SJCRH30 (cell line): ENCODE data around the gene MACROH2A1. TPM values are rescaled to one million over a fixed set of nuclear protein-coding genes. Genes with fewer than 3 reads are reported as not detected.
A peak's percentile ranks its signal among the peaks of the same experiment; 100 is the strongest.

Experiments
- DNase-seq, 2 experiments: peaks; one replicate each; pipeline ENCODE4 v3.0.0-alpha.2; 2015 to 2020
- H3K27ac ChIP-seq: fragments of 250-450 bp; sonication (Bioruptor Pico); 2 replicates; pipeline ENCODE4 v1.5.1; 2020; ENCODE audit warnings: mild to moderate bottlenecking, moderate library complexity
- H3K27me3 ChIP-seq: fragments of 250-450 bp; sonication (Bioruptor Pico); 2 replicates; pipeline ENCODE4 v1.5.1; 2020; ENCODE audit warnings: mild to moderate bottlenecking, moderate library complexity
- H3K36me3 ChIP-seq: fragments of 250-450 bp; sonication (Bioruptor Pico); 2 replicates; pipeline ENCODE4 v1.5.1; 2020; ENCODE audit warnings: mild to moderate bottlenecking, moderate library complexity
- H3K4me1 ChIP-seq: fragments of 250-450 bp; sonication (Bioruptor Pico); 2 replicates; pipeline ENCODE4 v1.5.1; 2020; ENCODE audit warnings: mild to moderate bottlenecking, moderate library complexity
- H3K4me3 ChIP-seq: fragments of 250-450 bp; sonication (Bioruptor Pico); 2 replicates; pipeline ENCODE4 v1.5.1; 2020; ENCODE audit warnings: mild to moderate bottlenecking, moderate library complexity
- H3K9me3 ChIP-seq: fragments of 250-450 bp; sonication (Bioruptor Pico); replicated peaks from 2 replicates; pipeline ENCODE4 v1.5.1; 2020; ENCODE audit warnings: mild to moderate bottlenecking, moderate library complexity
- total RNA-seq: library from RNA; depleted of rRNA; stranded (reverse); fragments of >200 nt; shearing (Covaris generic); gene quantifications from 2 replicates; pipeline ENCODE4 v1.2.3, GENCODE V29; 2014

The MACROH2A1 gene
- total RNA-seq, 1 experiment from 2014 or later: 248 TPM

DNA sequence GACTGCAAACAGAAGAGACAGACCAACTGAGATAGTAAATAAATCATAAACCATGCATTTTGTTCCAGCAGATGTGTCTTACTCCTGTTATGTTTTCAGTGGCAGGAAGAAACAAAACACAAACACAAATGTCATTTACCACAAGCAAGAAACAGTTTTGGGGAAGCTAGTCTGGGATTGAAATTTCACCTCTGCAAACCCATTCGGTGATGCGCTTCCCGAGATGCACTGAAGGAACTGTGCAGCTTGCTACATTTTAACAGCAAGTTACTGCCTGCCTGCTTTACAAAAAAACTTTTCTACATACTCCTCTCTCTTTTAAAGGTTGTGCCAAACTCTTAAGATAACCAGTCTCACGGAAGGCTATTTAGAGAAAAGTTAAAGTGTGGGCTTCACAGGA lies 3.2 kb downstream of the MACROH2A1 start:
- H3K27me3 ChIP-seq: no peaks in the 10 kb centered on the region
- H3K4me1 ChIP-seq: peaks cover 11% of the 10 kb centered on the region
- H3K9me3 ChIP-seq: no peaks in the 10 kb centered on the region
- peaks cover 21% of the 10 kb centered on the region for H3K36me3 ChIP-seq
- no peak overlapping the region for H3K4me3 ChIP-seq
- H3K27ac ChIP-seq: no peak overlapping the region
- no peak for DNase-seq

GRCh38 chr5:135395451-135395850 lies 3.6 kb downstream of the MACROH2A1 start:
- Histone ChIP-seq H3K27ac (no peak overlapping the region), H3K4me1 (peaks cover 11% of the 10 kb centered on the region), H3K4me3 (no peak overlapping the region), H3K36me3 (peaks cover 21% of the 10 kb centered on the region), H3K27me3 (no peaks in the 10 kb centered on the region), H3K9me3 (no peaks in the 10 kb centered on the region)
- no peak for DNase-seq

GRCh38 chr5:135394095-135394494 lies 4.9 kb downstream of the MACROH2A1 start:
- H3K4me3 ChIP-seq: no peak overlapping the region
- no peak overlapping the region for H3K27ac ChIP-seq
- no peak for DNase-seq
- peaks cover 26% of the 10 kb centered on the region for H3K36me3 ChIP-seq
- H3K27me3 ChIP-seq: no peaks in the 10 kb centered on the region
- peaks cover 9% of the 10 kb centered on the region for H3K4me1 ChIP-seq
- H3K9me3 ChIP-seq: no peaks in the 10 kb centered on the region

DNA sequence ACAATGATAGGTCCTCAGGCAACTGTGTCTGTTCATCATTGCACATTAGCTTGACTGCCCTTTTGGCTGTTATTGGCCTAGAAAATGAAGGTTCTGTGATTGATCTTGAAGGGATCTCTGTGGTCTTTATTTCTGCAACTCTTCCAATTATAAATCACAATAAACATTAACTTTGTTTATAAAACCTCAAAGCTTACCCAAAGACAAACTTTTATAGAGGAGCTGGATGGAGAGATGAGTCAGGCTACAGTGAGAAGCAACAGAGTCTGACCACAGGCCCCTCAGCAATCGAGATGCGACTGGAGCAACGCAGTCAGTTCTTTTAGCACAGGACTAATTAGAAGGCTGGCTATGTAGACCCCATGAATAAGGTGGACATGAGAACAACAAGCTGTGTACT lies 5.3 kb downstream of the MACROH2A1 start:
- no peak overlapping the region for H3K4me3 ChIP-seq
- no peak for DNase-seq
- no peak overlapping the region for H3K27ac ChIP-seq
- no peaks in the 10 kb centered on the region for H3K27me3 ChIP-seq
- H3K9me3 ChIP-seq: no peaks in the 10 kb centered on the region
- H3K4me1 ChIP-seq: peaks cover 9% of the 10 kb centered on the region
- peaks cover 30% of the 10 kb centered on the region for H3K36me3 ChIP-seq

- H3K4me1 ChIP-seq: peaks cover 10% of the 10 kb centered on the region
- no peak for DNase-seq
- no peaks in the 10 kb centered on the region for H3K27me3 ChIP-seq
- H3K27ac ChIP-seq: no peak overlapping the region
- H3K4me3 ChIP-seq: no peak overlapping the region
- no peaks in the 10 kb centered on the region for H3K9me3 ChIP-seq
- peaks cover 35% of the 10 kb centered on the region for H3K36me3 ChIP-seq
Observed at GRCh38 chr5:135393229-135393628, 5.8 kb downstream of the MACROH2A1 start.

GRCh38 chr5:135392256-135392655 lies 6.8 kb downstream of the MACROH2A1 start:
- DNase-seq: no peak
- Histone ChIP-seq H3K27ac (no peak overlapping the region), H3K36me3 (peaks cover 43% of the 10 kb centered on the region), H3K9me3 (no peaks in the 10 kb centered on the region), H3K4me3 (no peak overlapping the region), H3K4me1 (peaks cover 11% of the 10 kb centered on the region), H3K27me3 (no peaks in the 10 kb centered on the region)

DNA sequence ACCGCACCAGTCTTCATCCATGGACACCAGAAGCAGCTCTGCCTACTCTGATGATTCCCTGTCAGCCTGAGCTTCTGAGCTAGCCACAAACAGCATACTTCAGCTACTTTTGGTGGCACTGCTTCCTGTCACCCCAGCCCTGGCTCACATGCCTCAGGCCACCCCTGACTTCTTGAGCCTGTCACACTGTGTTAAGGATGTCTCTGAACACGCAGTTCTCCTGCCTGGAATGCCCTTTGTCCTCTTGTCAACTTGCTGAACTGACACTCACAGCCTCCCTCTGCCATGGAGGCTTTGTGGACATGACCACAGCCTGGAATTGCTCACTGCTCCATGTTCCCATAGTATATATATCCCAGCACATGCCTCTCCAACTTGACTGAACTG lies 7.2 kb downstream of the MACROH2A1 start:
- no peak overlapping the region for H3K4me3 ChIP-seq
- H3K9me3 ChIP-seq: no peaks in the 10 kb centered on the region
- H3K27me3 ChIP-seq: no peaks in the 10 kb centered on the region
- no peak overlapping the region for H3K27ac ChIP-seq
- peaks cover 47% of the 10 kb centered on the region for H3K36me3 ChIP-seq
- no peak for DNase-seq
- H3K4me1 ChIP-seq: peaks cover 13% of the 10 kb centered on the region

- H3K27me3 ChIP-seq: no peaks in the 10 kb centered on the region
- peak in 1 of 2 experiments; percentile 26 for DNase-seq
- no peak overlapping the region for H3K27ac ChIP-seq
- no peaks in the 10 kb centered on the region for H3K9me3 ChIP-seq
- H3K4me1 ChIP-seq: peaks cover 17% of the 10 kb centered on the region
- no peak overlapping the region for H3K4me3 ChIP-seq
- H3K36me3 ChIP-seq: peaks cover 53% of the 10 kb centered on the region
Observed at GRCh38 chr5:135391116-135391868, 7.7 kb downstream of the MACROH2A1 start.

GRCh38 chr5:135388860-135389435 lies 10.1 kb downstream of the MACROH2A1 start:
- H3K4me3 ChIP-seq: no peak overlapping the region
- no peaks in the 10 kb centered on the region for H3K27me3 ChIP-seq
- no peak overlapping the region for H3K27ac ChIP-seq
- no peak for DNase-seq
- peaks cover 70% of the 10 kb centered on the region for H3K36me3 ChIP-seq
- H3K9me3 ChIP-seq: no peaks in the 10 kb centered on the region
- H3K4me1 ChIP-seq: peaks cover 17% of the 10 kb centered on the region

GRCh38 chr5:135387629-135387960 lies 11.4 kb downstream of the MACROH2A1 start:
- Histone ChIP-seq H3K27me3 (no peaks in the 10 kb centered on the region), H3K4me3 (no peak overlapping the region), H3K4me1 (peaks cover 17% of the 10 kb centered on the region), H3K36me3 (peaks cover 71% of the 10 kb centered on the region), H3K9me3 (no peaks in the 10 kb centered on the region), H3K27ac (peak overlapping the region; percentile 31; the same call in 1 of the 2 replicates)
- DNase-seq: peak in 1 of 2 experiments; percentile 33

- Histone ChIP-seq H3K27me3 (no peaks in the 10 kb centered on the region), H3K9me3 (no peaks in the 10 kb centered on the region), H3K4me1 (peaks cover 17% of the 10 kb centered on the region), H3K27ac (peak overlapping the region; percentile 31), H3K4me3 (no peak overlapping the region), H3K36me3 (peaks cover 71% of the 10 kb centered on the region)
- peak; percentile 30 to 39 for DNase-seq
Observed at GRCh38 chr5:135386886-135387628, 12.0 kb downstream of the MACROH2A1 start.

GRCh38 chr5:135386096-135386495 lies 12.9 kb downstream of the MACROH2A1 start:
- Histone ChIP-seq H3K36me3 (peaks cover 75% of the 10 kb centered on the region), H3K4me1 (peaks cover 17% of the 10 kb centered on the region), H3K27me3 (no peaks in the 10 kb centered on the region), H3K4me3 (no peak overlapping the region), H3K9me3 (no peaks in the 10 kb centered on the region), H3K27ac (no peak overlapping the region)
- no peak for DNase-seq

GRCh38 chr5:135385576-135385975 lies 13.5 kb downstream of the MACROH2A1 start:
- no peaks in the 10 kb centered on the region for H3K9me3 ChIP-seq
- no peak overlapping the region for H3K27ac ChIP-seq
- peaks cover 81% of the 10 kb centered on the region for H3K36me3 ChIP-seq
- H3K27me3 ChIP-seq: no peaks in the 10 kb centered on the region
- H3K4me3 ChIP-seq: no peak overlapping the region
- DNase-seq: no peak
- H3K4me1 ChIP-seq: peaks cover 17% of the 10 kb centered on the region

GRCh38 chr5:135384898-135385297 lies 14.1 kb downstream of the MACROH2A1 start:
- Histone ChIP-seq H3K9me3 (no peaks in the 10 kb centered on the region), H3K27ac (no peak overlapping the region), H3K36me3 (peaks cover 82% of the 10 kb centered on the region), H3K4me1 (peaks cover 17% of the 10 kb centered on the region), H3K27me3 (no peaks in the 10 kb centered on the region), H3K4me3 (no peak overlapping the region)
- no peak for DNase-seq

- Histone ChIP-seq H3K9me3 (no peaks in the 10 kb centered on the region), H3K27ac (no peak overlapping the region)
- DNase-seq: no peak
Observed at GRCh38 chr5:135383803-135384495, 15.1 kb downstream of the MACROH2A1 start.

More at GRCh38 chr5:135383803-135384495, 15.1 kb downstream of the MACROH2A1 start:
- no peaks in the 10 kb centered on the region for H3K27me3 ChIP-seq
- peaks cover 88% of the 10 kb centered on the region for H3K36me3 ChIP-seq
- peaks cover 17% of the 10 kb centered on the region for H3K4me1 ChIP-seq
- H3K4me3 ChIP-seq: no peak overlapping the region
